NCI-H1092 (cell line): ENCODE results near the gene EXOSC9.

ENCODE experiments used
- DNase-seq: peaks from one replicate; lab custom pipeline; 2025; lab: John Stamatoyannopoulos, UW

EXOSC9 gene

DNA sequence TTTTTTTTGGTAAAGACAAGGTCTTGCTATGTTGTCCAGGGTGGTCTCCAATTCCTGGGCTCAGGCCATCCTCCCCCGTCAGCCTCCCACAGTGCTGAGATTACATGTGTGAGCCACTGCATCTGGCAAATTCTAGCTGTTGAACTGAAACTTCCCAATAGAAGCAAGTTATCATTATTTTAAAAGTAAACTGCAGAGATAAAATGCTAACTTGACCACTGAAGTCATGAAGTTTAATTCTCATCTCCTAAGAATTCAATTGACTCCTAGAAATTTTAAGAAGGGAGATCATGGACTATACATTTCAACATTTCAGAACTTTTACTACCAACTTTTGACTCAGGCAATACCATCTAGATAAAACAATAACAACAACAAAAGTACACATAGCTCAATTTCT, 11.7 kb upstream of the EXOSC9 start:
- DNase-seq = no peak

DNA sequence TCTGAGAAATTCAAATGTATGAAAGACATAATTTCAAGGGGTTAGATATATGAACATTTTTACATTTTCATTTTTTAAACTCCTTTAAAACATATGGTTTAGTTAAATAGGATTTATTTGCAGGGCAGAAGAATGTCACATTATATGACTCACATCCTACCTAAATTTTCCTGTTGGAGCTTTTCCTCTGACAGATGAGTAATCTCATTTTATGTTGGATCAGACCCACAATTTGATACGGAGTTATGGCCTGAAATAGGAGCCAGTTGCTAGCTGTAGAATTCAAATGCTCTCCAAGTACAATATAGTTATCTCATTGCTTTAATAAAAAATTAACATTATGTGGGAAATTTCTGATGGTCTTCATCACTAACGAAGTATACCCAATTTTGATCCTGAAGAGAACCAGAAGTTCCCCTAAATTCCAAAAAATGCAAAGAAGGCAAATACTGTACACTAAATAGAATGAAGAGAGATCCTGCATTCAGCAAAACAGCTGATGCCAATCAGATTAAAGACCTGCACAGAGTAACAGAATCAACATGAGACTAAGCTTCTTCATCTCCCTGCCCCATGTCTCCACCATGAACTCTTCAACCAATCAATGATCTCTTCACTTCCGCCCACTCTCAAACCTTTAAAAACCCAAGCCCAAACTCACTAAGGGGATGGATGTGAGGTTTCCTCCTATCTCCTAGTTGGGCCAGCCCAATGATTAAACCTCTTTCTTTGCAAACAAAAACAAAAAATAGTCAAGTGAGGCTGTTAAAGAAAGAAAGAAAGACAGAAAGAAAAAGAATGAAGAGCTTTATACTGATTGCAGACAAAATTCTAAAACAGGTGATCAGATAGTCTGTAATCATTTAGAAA, 10.9 kb upstream of the EXOSC9 start:
- no peak for DNase-seq

DNA sequence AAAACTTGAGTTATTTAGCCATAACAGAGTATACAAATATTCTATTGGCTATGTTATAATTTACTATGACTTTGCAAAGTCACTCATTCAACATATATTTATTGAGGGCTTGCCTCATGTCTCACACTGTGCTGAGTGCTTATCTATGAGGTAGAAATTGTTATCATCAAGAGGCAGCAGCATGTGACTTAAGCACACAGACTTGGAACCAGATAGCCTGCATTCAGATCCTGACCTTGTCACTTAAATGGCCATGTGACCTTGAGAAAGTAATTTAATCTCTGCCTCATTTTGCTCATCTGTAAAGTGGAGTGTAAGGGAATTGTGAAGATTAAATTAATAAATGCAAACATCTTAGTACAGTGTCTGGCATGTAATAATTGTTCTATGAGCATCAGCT, 10.1 kb upstream of the EXOSC9 start:
- DNase-seq = no peak

DNA sequence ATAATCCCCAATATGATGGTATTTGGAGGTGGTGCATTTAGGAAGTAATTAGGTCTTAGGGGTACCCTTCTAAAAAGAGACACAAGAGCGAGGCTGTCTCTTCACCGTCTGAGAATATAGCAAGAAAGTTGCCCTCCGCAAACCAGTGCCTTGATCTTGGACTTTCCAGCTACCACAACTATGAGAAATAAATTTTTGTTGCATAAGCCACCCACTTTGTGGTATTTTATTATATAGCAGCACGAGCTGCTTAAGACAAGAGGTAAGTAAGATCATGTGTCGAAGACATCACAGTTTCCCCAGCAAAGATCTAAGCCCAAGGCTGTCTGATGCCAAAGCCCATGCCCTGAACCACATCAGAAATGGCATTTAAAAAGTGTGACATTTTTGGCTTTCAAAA, 9.6 kb upstream of the EXOSC9 start:
- no peak for DNase-seq

DNA sequence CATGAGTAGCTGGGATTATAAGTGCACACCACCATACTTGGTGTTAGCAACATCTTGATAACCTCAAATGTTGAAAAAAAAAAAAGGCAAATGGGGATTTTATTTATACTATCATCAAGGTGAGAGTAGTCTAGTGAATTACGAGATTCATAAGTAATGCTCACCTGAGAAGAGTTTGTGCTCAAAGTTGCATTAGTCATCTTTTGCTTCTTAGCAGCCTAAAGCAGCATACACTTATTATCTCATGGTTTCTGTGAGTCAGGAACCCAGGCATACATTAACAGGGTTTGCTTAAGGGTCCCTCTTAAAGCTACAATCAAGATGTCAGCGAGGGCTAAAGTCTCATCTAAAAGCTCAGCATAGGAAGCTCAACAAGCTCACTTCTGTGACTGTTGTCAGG, 8.2 kb upstream of the EXOSC9 start:
- DNase-seq = no peak

DNA sequence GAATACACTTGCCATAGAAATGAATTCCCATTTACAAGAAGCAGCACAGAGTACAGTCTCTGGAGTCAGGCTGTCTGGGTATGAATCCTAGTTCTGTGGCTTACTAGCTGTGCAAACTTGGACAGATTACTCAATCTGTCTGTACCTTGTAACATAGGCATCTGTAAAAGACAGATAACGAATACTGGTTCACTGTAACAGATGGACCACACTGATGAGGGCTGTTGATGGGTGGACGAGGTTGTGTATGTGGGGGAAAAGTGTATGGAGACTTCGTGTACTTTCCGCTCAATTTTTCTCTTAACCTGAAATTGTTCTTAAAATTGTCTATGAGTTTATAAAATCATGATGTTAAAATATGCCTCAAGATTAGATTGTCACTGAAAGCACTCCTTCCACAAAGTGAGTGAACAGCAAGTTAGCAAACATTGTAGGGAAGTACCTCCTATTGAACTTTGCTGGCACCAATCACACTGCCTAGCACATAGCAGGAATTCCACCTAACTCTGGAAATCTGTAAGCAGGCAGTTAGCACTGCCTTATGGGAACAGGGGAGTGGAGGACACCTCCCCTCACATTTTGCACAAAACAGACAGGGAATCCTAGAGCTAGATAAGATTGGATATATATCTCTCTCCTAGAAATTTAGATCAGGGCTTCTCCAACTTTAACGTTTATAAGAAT, 6.5 kb upstream of the EXOSC9 start:
- DNase-seq = no peak

DNA sequence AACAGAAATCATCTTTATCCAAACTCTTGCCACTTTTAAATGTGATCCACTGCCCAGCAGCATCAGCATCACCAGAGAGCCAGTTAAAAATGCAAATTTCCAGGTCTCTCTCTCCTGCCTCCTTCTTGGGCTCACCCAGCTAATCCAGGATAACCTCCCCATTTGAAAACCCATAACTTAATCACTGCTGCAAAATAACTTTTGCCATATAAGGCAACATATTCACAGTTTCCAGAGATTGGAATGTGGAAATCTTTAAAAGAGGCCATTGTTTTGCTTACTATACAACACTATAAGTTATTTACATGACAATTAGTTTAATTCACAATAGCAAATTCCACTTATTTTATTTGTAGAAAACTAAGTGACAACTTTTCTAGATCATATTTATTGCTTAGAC, 4.8 kb upstream of the EXOSC9 start:
- no peak for DNase-seq

DNA sequence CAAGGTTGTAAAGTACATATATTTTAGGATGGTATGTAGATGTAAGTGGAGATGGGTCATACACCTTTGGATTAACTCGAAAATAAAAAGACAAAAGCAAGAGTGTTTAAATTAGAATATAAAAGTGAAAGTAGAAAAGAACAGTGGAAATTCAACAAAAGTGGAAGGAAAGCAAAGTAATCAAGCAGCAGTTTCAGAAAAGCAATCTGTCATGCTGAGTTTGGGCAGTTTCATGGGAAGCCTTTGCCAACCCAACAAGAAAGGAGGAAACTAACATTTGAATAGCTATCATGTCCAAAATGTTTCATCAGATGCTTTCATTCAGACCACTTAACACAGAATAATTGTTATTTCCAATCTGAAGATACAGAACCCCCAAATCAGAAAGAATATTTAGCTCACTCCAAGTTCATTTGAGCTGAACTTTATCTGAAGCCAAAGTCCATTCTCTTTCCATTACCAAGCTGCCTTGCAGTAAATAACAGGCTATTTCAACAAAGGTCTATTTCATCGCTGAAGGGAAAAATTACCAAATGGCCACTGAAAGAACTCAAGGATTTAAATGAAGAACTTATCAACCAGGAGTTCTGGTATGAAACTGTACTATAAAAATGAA, 1.8 kb upstream of the EXOSC9 start:
- DNase-seq = no peak

DNA sequence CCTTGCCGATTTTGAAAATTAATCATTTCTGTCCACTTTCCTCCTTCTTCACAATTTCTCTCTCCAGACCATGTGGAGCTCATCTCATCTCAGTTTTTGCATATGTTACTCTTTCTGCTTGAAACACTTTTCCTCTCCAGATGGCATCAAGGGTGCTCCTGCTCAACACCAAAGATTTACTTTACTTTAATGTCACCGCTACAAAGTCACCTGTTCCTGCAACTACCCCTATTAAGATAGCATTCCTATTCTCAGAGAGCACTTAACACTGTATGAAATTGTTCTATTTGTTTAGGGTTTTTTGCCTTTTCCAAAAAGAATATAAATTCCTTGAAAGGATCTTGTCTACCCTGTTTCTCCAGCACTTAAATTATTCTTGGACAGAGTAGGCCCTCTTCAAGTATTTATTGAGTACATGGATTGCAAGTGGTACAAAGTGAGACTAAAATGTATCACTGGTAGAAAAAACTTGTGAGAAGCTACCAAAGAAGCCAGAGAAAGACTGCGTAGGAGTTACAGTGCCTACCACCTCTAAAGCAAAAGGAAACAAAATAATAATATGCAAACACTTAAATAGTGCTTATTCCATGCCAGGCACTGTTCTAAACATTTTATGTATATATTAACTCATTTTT, 1.1 kb upstream of the EXOSC9 start:
- no peak for DNase-seq

DNA sequence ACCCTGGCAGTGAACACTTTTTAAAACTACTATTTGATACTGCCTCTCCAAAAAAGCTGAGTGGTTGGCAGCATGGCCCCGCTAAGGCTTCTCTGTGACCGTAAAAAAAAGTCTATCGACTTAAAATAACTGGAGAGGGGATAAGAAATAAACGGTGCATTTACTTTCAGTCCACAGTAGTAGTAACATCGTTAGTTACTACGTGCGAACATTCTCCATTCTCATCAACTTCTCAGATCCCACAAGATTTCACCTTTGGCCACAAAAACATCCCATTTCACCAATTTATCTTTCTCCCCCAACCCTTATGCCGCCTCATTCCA, 524 bp upstream of the EXOSC9 start:
- DNase-seq = no peak

DNA sequence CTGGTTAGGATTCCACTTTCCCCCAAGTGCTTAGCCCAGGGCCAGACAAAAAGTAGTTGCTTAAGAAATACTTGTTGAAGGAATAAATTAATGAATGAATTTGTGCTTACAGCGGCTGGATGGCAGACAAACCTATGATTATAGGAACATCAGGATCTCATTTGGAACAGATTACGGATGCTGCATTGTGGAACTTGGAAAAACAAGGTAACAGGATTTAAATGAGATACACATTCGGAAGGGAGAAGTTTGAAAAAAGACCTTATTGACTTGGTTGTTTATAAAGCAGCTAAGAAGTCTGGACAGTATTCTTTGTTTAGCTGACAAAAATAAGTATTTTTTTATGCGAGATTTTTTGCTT, 572 bp downstream of the EXOSC9 start:
- no peak for DNase-seq

DNA sequence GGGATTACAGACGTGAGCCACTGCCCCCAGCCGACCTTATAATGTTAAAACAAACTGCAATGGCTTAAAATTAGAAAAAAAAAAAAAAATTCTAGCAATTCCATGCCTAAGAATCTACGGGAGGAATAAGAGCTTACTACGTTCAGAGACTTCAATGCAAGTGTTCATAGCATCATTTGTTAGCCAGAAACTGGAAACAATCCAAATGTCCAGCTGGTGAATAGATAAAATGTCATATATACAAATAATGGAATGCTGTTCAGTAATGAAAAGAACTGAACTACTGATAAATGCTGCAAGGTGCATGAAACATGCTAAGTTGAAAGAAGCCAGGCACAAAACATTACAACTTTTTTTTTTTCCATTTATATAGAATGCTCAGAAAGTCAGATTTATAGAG, 5.3 kb downstream of the EXOSC9 start:
- DNase-seq = no peak

DNA sequence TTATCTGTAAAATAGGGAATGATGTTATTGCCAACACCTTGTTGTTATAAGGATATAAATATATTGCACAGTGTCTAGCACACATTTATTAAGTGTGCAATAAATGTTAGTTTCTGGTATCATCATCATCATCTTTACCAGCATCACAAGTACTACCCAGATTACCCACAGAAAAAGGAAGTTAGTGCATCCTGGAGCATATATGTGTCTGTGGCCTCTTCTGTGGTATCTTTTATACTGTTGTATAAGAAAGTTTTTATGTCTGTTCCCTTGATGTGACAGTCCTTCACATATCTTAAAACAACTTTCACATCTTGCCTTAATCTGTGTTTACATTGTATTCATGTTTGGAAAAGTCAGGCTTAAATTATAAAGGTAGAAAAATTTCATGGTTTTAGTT, 10.0 kb downstream of the EXOSC9 start:
- no peak for DNase-seq

DNA sequence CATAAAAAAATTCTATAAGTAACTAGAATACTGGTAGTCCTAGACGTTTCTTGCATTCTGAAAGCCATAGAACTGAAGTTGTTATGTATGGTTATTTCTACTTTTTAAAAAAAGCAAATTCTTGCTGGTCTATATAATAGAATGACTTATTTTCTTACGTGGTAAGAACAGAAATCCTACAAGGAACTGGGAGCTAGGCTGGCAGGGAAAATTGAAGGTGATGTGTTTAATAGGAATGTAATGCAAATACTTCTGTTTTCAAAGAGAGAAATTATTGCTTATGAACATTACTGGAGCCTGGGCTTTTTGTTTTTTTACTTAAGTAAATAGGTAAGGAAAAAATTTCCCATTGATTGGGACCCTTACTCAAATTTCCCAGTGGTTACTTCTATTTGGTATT, 13.6 kb downstream of the EXOSC9 start:
- no peak for DNase-seq

DNA sequence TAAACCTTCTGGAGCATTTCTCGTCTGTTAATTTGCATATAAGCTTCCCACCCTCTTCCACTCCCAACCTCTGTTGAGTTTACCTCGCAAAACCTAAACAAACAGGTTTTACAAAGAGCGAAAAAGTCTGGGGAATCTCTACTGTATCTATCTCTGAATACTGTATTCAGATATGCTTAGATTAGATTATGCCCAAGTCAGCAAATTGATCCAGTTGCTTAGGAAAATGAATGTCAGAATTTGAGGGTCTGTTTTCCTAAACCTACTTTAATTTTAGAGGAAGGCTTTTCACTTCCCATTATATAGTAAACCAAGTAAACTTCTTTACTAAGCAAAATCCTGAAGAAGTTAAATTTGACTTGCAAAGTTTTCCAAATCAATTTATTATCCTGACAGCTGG, 15.9 kb downstream of the EXOSC9 start:
- DNase-seq = no peak

DNA sequence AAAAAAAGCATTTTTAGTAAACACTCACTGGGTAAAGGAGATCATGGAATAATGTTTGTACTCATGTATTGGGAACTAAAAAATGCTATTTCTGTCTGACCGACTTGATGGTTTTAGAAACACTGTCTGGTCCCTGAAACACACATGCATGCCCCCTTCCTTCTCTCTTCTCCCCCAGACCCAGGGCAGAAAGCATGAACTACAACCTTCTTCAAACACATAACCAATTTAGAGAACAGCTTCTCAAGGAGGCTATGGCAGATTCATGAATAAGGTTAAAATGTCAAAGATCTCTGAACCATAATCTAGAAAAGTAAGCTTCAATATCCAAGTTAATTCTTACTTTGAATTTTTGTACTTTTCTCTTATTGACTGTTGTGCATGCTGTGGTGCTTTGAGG, 16.6 kb downstream of the EXOSC9 start:
- no peak for DNase-seq

DNA sequence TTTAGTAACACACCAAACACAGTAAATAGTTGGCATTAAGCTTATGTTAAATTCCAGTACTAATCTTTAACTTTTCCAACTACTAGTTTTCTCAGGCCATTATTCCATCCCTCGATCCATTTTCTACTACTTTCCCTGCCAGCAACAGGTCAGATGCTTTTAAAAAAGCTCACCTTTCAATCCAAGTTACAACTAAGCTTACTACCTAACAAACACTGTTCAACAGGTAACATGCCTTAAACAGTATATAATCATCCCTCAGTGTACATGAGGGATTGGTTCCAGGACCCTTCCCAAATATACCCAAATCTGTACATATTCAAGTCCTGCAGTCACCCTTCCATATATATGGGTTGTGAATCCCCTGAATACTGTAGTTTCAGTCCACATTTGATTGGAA, 17.1 kb downstream of the EXOSC9 start:
- DNase-seq = no peak

DNA sequence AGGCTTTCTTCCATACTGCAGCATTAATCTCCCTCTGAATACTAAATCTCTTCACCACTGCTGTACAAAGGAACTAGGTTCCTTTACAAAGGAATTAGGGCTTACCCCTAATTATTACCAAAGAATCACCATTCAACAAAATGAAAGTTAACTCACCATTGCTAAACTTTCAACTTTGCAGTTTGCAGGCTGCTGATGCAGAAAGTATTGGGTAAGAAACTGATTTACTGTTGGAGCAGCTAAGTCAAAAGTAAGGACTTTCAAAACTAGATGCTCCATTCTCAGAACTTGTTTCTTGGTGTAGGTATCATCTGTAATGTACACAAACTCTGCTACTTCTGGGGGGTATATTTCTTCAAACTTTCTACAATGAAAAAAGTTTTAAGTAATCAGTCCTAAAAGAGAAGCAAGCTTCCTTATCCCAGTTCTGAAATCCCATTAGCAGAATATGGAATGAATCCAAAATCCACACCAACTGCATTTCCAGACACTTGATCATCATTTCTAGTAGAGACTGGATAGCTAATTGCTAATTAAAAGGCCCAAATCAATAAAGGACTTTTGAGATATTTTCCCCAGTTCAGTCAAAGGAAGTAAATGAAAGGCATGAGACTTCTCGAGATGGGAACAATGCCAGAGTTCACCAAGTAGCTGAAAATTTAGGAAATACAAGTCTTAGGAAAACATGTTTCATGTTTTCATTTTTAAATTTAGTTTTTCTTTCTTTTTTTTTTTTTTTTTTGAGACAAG, 18.3 kb downstream of the EXOSC9 start:
- no peak for DNase-seq

DNA sequence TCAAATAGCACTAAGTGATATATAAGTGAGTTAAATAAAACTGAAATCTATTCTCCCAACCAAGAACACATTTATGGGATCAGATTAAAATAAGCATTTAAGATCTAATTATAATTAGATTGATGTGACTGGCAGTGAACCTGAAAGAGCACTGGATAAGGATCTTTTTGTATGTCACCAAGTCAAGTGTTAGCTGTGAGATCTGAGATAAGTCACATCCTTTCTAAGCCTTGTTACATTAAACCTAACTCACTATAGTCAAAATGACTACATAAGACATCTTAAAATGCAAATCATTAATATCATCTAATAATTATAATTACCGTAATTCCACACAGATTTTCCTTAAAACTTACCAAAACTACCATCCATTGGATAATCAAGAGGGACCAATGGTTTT, 20.9 kb downstream of the EXOSC9 start:
- no peak for DNase-seq

DNA sequence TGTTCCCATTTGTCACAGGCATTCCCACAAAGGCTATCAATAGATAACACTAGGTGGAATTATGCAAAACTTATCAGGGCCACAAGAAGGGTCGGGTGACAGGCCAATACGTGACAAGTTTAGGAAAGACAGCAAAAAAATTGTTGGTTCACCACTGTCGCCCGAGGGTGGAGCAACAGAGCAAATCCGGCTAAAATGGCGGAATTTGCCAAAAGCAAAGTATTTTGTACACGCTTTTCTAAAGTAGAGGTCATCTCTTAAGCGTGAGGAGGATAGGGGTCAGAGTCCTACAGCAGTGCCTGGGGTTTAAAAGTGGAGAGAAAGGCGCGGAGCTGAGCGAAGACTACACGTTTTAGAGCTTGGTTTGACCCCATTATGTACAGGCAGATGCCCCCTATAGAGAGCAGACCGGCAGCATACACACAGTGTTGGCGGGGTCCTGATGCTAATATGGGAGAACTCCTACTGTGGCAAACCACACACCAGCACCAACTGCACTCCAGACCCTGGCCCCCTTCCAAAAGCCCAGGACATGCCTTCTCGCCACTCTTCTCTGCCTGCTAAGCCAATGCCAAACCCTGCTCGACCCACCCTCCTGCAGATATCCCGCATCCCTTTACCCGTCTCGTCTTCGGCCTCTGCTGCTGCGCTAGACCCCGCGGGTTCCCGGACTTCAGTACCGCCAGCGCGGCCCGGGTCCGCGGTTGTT, 21.8 kb downstream of the EXOSC9 start:
- no peak for DNase-seq

DNA sequence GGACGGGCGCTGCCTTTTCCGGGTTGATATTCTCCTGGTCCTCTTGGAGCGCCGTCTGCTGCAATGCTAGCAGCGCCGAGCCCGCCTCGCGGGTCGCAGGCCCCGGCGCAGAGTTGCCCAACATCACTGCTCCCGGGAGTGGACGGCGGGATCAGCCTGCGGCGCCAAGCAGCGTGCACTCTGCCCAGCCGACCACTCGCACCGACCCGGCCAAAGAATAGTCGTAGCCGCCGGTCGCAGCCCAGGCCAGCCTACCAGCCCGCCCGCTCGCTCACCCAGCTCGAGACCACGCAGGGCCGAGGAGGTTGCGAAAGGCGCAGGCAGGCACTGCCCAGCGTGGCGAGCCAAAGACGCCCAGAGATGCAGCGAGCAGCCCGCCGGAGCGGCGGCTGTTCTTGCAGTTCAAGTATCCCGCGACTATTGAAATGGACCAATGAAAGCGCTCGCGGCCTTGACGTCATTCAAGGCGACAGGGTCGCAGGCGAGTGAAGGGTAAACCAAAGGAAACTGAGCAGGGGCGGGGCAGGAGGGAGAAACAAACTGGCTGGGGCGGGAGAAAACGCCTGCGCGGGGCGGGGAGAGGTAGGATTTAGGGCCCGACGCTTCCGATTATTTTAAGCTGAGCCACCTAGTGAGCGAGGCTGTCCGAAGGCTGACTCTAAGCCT, 22.5 kb downstream of the EXOSC9 start, which contains the start of gene CCNA2:
Gene CCNA2, minus strand, starts transcription at position 379 of the 666 bp plus-strand sequence. Its CDS starts 255 bp downstream, at position 124.
- peak; percentile 93 for DNase-seq
